GM10266 (cell line): ENCODE measurements around the gene ARMC8.
"Not testable (repeated sequence)": the region's sequence is repeated elsewhere in the genome, so short reads cannot be mapped to it uniquely, and the experiment has no call there.

Experiments used
- DNase-seq: peaks from one replicate; pipeline ENCODE4 v3.0.0; 2012; ENCODE audit errors: extremely low spot score
- CTCF ChIP-seq: IDR thresholded peaks from 2 replicates; pipeline ENCODE4 v1.5.1; 2012; ENCODE audit warnings: mild to moderate bottlenecking, low read depth; ENCODE audit not compliant: control insufficient read depth, insufficient read depth; ENCODE audit errors: missing control alignments

ARMC8 gene

GRCh38 chr3:138187296-138188012 lies at the start of gene ARMC8:
ARMC8 (plus strand) TSS chr3:138187301; CDS start chr3:138187555, 254 bp downstream.
- TF ChIP-seq CTCF, result no peak
- no peak for DNase-seq

- no peak for TF ChIP-seq CTCF
Measured at GRCh38 chr3:138137861-138138260, 49.2 kb upstream of the ARMC8 start.

GRCh38 chr3:138139691-138140090 lies 47.4 kb upstream of the ARMC8 start:
- no peak for DNase-seq
- TF ChIP-seq CTCF, result no peak

More at GRCh38 chr3:138137861-138138260, 49.2 kb upstream of the ARMC8 start:
- DNase-seq, result no peak

- DNase-seq, result no peak
- TF ChIP-seq CTCF, result no peak
Measured at GRCh38 chr3:138140940-138141339, 46.2 kb upstream of the ARMC8 start.

GRCh38 chr3:138142181-138142580 lies 44.9 kb upstream of the ARMC8 start:
- not testable (repeated sequence) for DNase-seq

- no peak for TF ChIP-seq CTCF
- no peak for DNase-seq
Measured at GRCh38 chr3:138148503-138148902, 38.6 kb upstream of the ARMC8 start.

- no peak for DNase-seq
- no peak for TF ChIP-seq CTCF
Measured at GRCh38 chr3:138154534-138154933, 32.6 kb upstream of the ARMC8 start.

- no peak for DNase-seq
- TF ChIP-seq CTCF, result no peak
Measured at GRCh38 chr3:138157743-138158142, 29.4 kb upstream of the ARMC8 start.
